Karpas-422 (cell line): ENCODE measurements around the gene XIAP. TPM values are rescaled to one million over a fixed set of nuclear protein-coding genes. Genes with fewer than 3 reads are reported as not detected.
"Not testable (repeated sequence)": the region's sequence is repeated elsewhere in the genome, so short reads cannot be mapped to it uniquely, and the experiment has no call there.

Experiments
- DNase-seq: peaks from one replicate; pipeline ENCODE4 v3.0.0-alpha.2; 2015
- H2AFZ ChIP-seq: fragments of 200-600 bp; sonication (generic); 2 replicates; pipeline ENCODE4 v1.6.1; 2014; ENCODE audit warnings: antibody characterized with exemption, low read length, mixed read lengths
- H3K27ac ChIP-seq: fragments of 200-600 bp; sonication (generic); 2 replicates; pipeline ENCODE4 v1.5.1; 2014; ENCODE audit warnings: mild to moderate bottlenecking, low read length, moderate library complexity
- H3K27me3 ChIP-seq: fragments of 200-600 bp; sonication (generic); 2 replicates; pipeline ENCODE4 v1.6.1; 2014; ENCODE audit warnings: low read length, mixed read lengths
- H3K36me3 ChIP-seq: fragments of 200-600 bp; sonication (generic); 2 replicates; pipeline ENCODE4 v1.6.1; 2014; ENCODE audit warnings: low read length, mixed read lengths; ENCODE audit not compliant: insufficient read depth
- H3K4me1 ChIP-seq: fragments of 200-600 bp; sonication (generic); 2 replicates; pipeline ENCODE4 v1.6.1; 2014; ENCODE audit warnings: mild to moderate bottlenecking, low read length, mixed read lengths
- H3K4me2 ChIP-seq: fragments of 200-600 bp; sonication (generic); 2 replicates; pipeline ENCODE4 v1.6.1; 2014; ENCODE audit warnings: low read length, low read depth, mild to moderate bottlenecking; ENCODE audit not compliant: poor library complexity, severe bottlenecking
- H3K4me3 ChIP-seq: fragments of 200-600 bp; sonication (generic); 2 replicates; pipeline ENCODE4 v1.5.1; 2014; ENCODE audit warnings: mild to moderate bottlenecking, antibody characterized with exemption, low read length, mixed read lengths
- H3K79me2 ChIP-seq: fragments of 200-600 bp; sonication (generic); 2 replicates; pipeline ENCODE4 v1.6.1; 2014; ENCODE audit warnings: mild to moderate bottlenecking, low read length, mixed read lengths
- H3K9ac ChIP-seq: fragments of 200-600 bp; sonication (generic); 2 replicates; pipeline ENCODE4 v1.6.0; 2014; ENCODE audit warnings: low read length
- H3K9me2 ChIP-seq: fragments of 200-600 bp; sonication (generic), shearing (Covaris generic); replicated peaks from 2 replicates; pipeline ENCODE4 v1.6.0; 2014; ENCODE audit warnings: mild to moderate bottlenecking, low read length, moderate library complexity; ENCODE audit not compliant: insufficient read depth
- H3K9me3 ChIP-seq: fragments of 300-700, 200-600 bp; sonication (generic); 2 replicates; pipeline ENCODE4 v1.6.1; 2014; ENCODE audit warnings: low read length, mixed read lengths
- H4K20me1 ChIP-seq: fragments of 200-600 bp; sonication (generic); 2 replicates; pipeline ENCODE4 v1.6.1; 2014; ENCODE audit warnings: mild to moderate bottlenecking, antibody characterized with exemption, low read length, low read depth; ENCODE audit not compliant: insufficient read depth
- total RNA-seq: library from RNA; depleted of rRNA; stranded (reverse); fragments of >200 nt; shearing (Covaris generic); gene quantifications from 2 replicates; pipeline ENCODE4 v1.2.3, GENCODE V29; 2014; ENCODE audit warnings: low replicate concordance

The XIAP gene
- total RNA-seq, 1 experiment from 2014 or later = 20.0 TPM

DNA sequence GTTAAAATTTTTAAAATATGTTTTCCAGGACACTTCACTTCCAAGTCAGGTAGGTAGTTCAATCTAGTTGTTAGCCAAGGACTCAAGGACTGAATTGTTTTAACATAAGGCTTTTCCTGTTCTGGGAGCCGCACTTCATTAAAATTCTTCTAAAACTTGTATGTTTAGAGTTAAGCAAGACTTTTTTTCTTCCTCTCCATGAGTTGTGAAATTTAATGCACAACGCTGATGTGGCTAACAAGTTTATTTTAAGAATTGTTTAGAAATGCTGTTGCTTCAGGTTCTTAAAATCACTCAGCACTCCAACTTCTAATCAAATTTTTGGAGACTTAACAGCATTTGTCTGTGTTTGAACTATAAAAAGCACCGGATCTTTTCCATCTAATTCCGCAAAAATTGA lies 49.7 kb downstream of the XIAP start:
- Histone ChIP-seq H3K4me2 (no peak overlapping the region), H3K4me3 (no peak overlapping the region), H4K20me1 (no peaks in the 10 kb centered on the region), H2AFZ (no peak overlapping the region), H3K27me3 (no peaks in the 10 kb centered on the region), H3K9me3 (no peaks in the 10 kb centered on the region), H3K27ac (no peak overlapping the region), H3K4me1 (no peaks in the 10 kb centered on the region), H3K9ac (no peak overlapping the region), H3K9me2 (0 out of 2 replicates have a peak, but pooled peaks cover 2% of the 10 kb centered on the region), H3K36me3 (0 out of 2 replicates have a peak, but pooled peaks cover 4% of the 10 kb centered on the region), H3K79me2 (no peaks in the 10 kb centered on the region)
- DNase-seq = no peak

DNA sequence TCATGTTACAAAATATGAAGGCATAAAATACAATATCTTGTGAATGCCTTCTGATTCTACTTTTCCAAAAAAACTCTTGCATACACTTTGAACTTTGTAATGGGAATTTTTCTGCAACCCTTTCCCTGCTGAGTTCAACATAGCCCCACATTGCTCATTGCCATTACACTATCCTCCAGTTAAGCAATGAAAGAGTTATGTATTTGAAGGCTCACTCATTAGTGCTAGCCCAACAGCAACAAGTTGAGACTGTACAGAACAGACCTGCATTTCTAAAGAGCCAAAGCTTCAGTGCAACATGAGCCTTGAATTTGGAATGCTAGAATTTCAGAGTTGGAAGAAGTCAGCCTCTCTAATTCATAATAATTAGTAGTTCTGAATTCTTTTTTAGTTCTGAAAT lies 57.2 kb downstream of the XIAP start:
- Histone ChIP-seq H3K27ac (no peak overlapping the region), H3K9me2 (no peaks in the 10 kb centered on the region), H3K9me3 (no peaks in the 10 kb centered on the region), H2AFZ (no peak overlapping the region), H4K20me1 (no peaks in the 10 kb centered on the region), H3K4me2 (no peak overlapping the region), H3K4me3 (no peak overlapping the region), H3K4me1 (no peaks in the 10 kb centered on the region), H3K79me2 (no peaks in the 10 kb centered on the region), H3K27me3 (no peaks in the 10 kb centered on the region), H3K9ac (no peak overlapping the region), H3K36me3 (no peaks in the 10 kb centered on the region)
- no peak for DNase-seq

GRCh38 chrX:123918106-123918721 lies 58.4 kb downstream of the XIAP start:
- Histone ChIP-seq H3K9ac (no peak overlapping the region), H3K27ac (no peak overlapping the region), H3K4me2 (no peak overlapping the region), H3K27me3 (no peaks in the 10 kb centered on the region), H2AFZ (no peak overlapping the region), H4K20me1 (no peaks in the 10 kb centered on the region), H3K79me2 (no peaks in the 10 kb centered on the region), H3K9me2 (no peaks in the 10 kb centered on the region), H3K9me3 (no peaks in the 10 kb centered on the region), H3K4me3 (no peak overlapping the region), H3K4me1 (no peaks in the 10 kb centered on the region), H3K36me3 (no peaks in the 10 kb centered on the region)
- no peak for DNase-seq

DNA sequence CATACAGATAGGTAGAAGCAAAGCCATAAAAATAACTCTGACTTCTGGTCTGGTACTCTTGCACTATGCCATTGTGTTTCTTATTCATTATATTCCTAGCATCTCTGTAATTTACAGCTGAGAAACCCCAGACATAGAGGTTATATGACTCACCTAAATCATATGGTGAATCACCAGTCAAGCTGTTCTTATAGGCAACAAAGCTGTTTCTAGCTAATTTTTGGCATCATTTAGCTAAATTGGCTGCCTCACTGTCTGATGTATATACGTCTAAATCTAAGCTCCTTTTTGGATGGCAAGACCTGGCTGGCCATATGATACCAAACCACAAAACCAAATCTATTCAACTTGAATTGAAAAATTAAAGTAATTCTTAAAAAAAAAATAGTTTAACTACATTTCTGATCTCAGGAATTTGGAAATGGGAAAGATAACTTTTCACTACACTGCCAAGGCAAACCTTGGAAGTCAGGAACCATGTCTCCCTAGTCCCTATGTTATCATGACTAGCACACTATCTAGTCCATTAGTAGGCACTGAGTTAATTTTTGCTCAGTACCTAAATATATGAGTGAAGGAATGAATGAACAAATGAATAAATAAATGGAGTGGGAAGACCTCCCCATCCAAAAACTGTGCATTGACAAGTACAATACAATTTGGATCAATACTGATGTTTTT lies 60.4 kb downstream of the XIAP start:
- DNase-seq = no peak
- H3K79me2 ChIP-seq = no peaks in the 10 kb centered on the region
- no peaks in the 10 kb centered on the region for H3K4me1 ChIP-seq
- H3K27me3 ChIP-seq = no peaks in the 10 kb centered on the region
- H3K4me3 ChIP-seq = no peak overlapping the region
- no peak overlapping the region for H2AFZ ChIP-seq
- no peaks in the 10 kb centered on the region for H3K36me3 ChIP-seq
- H3K4me2 ChIP-seq = no peak overlapping the region
- no peak overlapping the region for H3K27ac ChIP-seq
- no peak overlapping the region for H3K9ac ChIP-seq
- H3K9me2 ChIP-seq = no peaks in the 10 kb centered on the region
- no peaks in the 10 kb centered on the region for H3K9me3 ChIP-seq
- no peaks in the 10 kb centered on the region for H4K20me1 ChIP-seq

DNA sequence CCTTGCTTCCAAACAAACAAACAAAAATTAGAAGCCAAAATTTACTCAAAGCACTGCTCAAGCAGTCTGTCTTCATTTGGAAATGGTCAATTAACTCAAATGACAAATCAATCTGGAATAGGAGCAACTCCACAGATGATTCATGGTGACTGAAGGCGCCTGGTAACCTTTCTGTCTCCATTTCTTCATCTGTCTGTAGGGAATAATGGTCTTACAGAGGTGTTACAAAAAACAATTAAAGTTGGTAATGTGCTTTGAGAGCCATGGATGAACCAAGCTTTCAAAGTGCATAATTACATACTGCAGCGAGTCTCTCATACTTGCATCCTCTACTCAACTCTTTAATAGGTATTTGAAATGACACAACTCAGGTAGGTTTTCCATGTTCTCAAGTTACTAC lies 63.4 kb downstream of the XIAP start:
- Histone ChIP-seq H4K20me1 (no peaks in the 10 kb centered on the region), H3K9me2 (no peaks in the 10 kb centered on the region), H3K4me2 (no peak overlapping the region), H3K9ac (no peak overlapping the region), H3K4me3 (no peak overlapping the region), H3K36me3 (no peaks in the 10 kb centered on the region), H2AFZ (no peak overlapping the region), H3K27ac (no peak overlapping the region), H3K9me3 (no peaks in the 10 kb centered on the region), H3K79me2 (no peaks in the 10 kb centered on the region), H3K4me1 (no peaks in the 10 kb centered on the region), H3K27me3 (no peaks in the 10 kb centered on the region)
- DNase-seq = no peak

GRCh38 chrX:123924186-123924585 lies 64.3 kb downstream of the XIAP start:
- Histone ChIP-seq H3K27ac (no peak overlapping the region), H3K9ac (no peak overlapping the region), H3K79me2 (no peaks in the 10 kb centered on the region), H3K27me3 (no peaks in the 10 kb centered on the region), H3K4me1 (no peaks in the 10 kb centered on the region), H3K9me3 (no peaks in the 10 kb centered on the region), H2AFZ (no peak overlapping the region), H3K9me2 (no peaks in the 10 kb centered on the region), H3K4me2 (no peak overlapping the region), H3K36me3 (no peaks in the 10 kb centered on the region), H3K4me3 (no peak overlapping the region), H4K20me1 (no peaks in the 10 kb centered on the region)
- no peak for DNase-seq

GRCh38 chrX:123927845-123928244 lies 68.0 kb downstream of the XIAP start:
- H2AFZ ChIP-seq = no peak overlapping the region
- H3K9me3 ChIP-seq = no peaks in the 10 kb centered on the region
- H3K27me3 ChIP-seq = no peaks in the 10 kb centered on the region
- no peak overlapping the region for H3K4me2 ChIP-seq
- no peak overlapping the region for H3K4me3 ChIP-seq
- no peaks in the 10 kb centered on the region for H3K36me3 ChIP-seq
- no peaks in the 10 kb centered on the region for H4K20me1 ChIP-seq
- H3K27ac ChIP-seq = no peak overlapping the region
- no peak for DNase-seq
- no peaks in the 10 kb centered on the region for H3K9me2 ChIP-seq
- H3K79me2 ChIP-seq = no peaks in the 10 kb centered on the region
- H3K9ac ChIP-seq = no peak overlapping the region
- H3K4me1 ChIP-seq = no peaks in the 10 kb centered on the region

- not testable (repeated sequence) for H3K4me3 ChIP-seq, H3K9ac ChIP-seq, H2AFZ ChIP-seq, H3K27me3 ChIP-seq, DNase-seq, H4K20me1 ChIP-seq, H3K9me3 ChIP-seq, H3K4me1 ChIP-seq, H3K4me2 ChIP-seq, H3K79me2 ChIP-seq, H3K9me2 ChIP-seq, H3K27ac ChIP-seq, H3K36me3 ChIP-seq
These were observed 72.2 kb downstream of the XIAP start for GRCh38 chrX:123932055-123932454.
